ENCODE data around the gene FNDC7. TPM values are rescaled to one million over a fixed set of nuclear protein-coding genes. Genes with fewer than 3 reads are reported as not detected.

The FNDC7 gene
- total RNA-seq, 1 donor from 2014 or later = not detected

Other genes starting within 250 kb of the FNDC7 start
- 24.1 TPM for gene EEIG2, start 152.8 kb upstream of the FNDC7 start, total RNA-seq
- gene HENMT1, start 51.8 kb upstream of the FNDC7 start, total RNA-seq = 8.8 TPM
- 48.9 TPM for gene PRPF38B, start 20.6 kb upstream of the FNDC7 start, total RNA-seq
- 59.3 TPM for gene STXBP3, start 33.8 kb downstream of the FNDC7 start, total RNA-seq
- gene AKNAD1, start 144.2 kb downstream of the FNDC7 start, total RNA-seq = not detected
- gene GPSM2, start 164.1 kb downstream of the FNDC7 start, total RNA-seq = 14.4 TPM

Measured in ureter (tissue), 1 donor.